Ascending aorta (tissue), 2 donors: ENCODE data around the gene IL17A. TPM values are rescaled to one million over a fixed set of nuclear protein-coding genes. Genes with fewer than 3 reads are reported as not detected.

Experiments
- DNase-seq, 2 donors: peaks; one replicate each; pipeline ENCODE4 v3.0.0-alpha.2; 2019; ENCODE audit warnings: low spot score in 2 of 2
- H3K27ac ChIP-seq, 2 donors: fragments of 200-600 bp; sonication (generic); one replicate each; pipeline ENCODE4 v1.5.1; 2016 to 2017; ENCODE audit warnings: mild to moderate bottlenecking in 1 of 2
- H3K27me3 ChIP-seq: fragments of 200-600 bp; sonication (generic); one replicate; pipeline ENCODE4 v1.5.1; 2017
- H3K36me3 ChIP-seq, 2 donors: fragments of 200-600 bp; sonication (generic); one replicate each; pipeline ENCODE4 v1.5.1; 2016
- H3K4me1 ChIP-seq, 2 donors: fragments of 200-600 bp; sonication (generic); one replicate each; pipeline ENCODE4 v1.5.1; 2016 to 2017; ENCODE audit warnings: mild to moderate bottlenecking in 1 of 2
- H3K4me3 ChIP-seq, 2 donors: fragments of 200-600 bp; sonication (generic); one replicate each; pipeline ENCODE4 v1.5.1; 2016 to 2017; ENCODE audit warnings: mild to moderate bottlenecking in 1 of 2
- H3K9me3 ChIP-seq, 2 donors: fragments of 200-600 bp; sonication (generic); one replicate each; pipeline ENCODE4 v1.5.1; 2016
- CTCF ChIP-seq, 3 experiments: fragments of 200-600 bp in 2 of 3; fragments of 450-650 bp in 1 of 3; sonication (generic) in 2 of 3; IDR thresholded peaks; one replicate each; pipeline ENCODE4 v1.5.1; 2016 to 2019; ENCODE audit warnings: antibody characterized with exemption in 3 of 3, mild to moderate bottlenecking in 1 of 3, moderate library complexity in 1 of 3
- intact Hi-C: fragments of 100-400 bp; cut with DNase I; formaldehyde crosslinking; loops from one replicate; pipeline ENCODE4 v1.15.1; 2023
- total RNA-seq: library from RNA; depleted of rRNA; stranded (reverse); fragments of >200 nt; gene quantifications from one replicate; pipeline ENCODE4 v1.1.0, GENCODE V29; 2016

Gene IL17A
- total RNA-seq, 1 donor from 2014 or later: not detected

DNA sequence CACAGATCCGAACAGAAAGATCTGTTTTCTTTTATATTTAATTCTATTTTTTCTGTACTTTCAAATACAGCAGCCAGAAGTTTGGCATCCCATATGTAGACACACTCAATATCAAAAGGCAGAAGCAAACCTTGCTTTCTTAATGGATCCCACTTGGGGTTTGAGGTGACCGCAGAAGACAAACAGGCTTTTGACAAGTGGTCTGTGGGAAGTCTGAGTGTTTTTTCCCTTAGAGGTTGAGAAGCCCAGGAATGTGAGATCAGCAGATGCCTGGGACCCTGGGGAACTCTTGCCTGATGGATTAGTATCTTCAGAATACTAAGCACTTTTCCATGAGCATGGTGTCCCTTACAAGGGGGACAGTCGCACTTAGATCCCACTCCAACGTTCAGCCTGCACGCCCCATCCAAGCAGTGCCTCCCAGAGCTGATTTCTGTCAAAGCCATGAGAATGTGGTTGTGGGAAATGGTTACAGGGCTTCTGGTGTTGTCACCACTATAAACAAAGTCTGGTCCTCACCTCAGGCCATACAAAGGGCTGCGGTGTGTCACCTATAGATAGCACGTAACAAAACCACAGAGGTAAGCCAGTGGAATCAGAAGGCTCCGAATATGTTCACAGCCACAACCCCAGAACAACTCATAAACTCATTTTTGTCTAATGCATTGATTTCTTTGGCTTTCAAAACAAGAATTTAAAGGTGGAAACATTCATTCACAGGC is 45.4 kb downstream of the IL17A start:
- no peaks in the 10 kb centered on the region for H3K36me3 ChIP-seq
- no peak overlapping the region for H3K4me3 ChIP-seq
- DNase-seq: no peak
- no peaks in the 10 kb centered on the region for H3K9me3 ChIP-seq
- intact Hi-C loops: no loop called here
- no peak overlapping the region for H3K27ac ChIP-seq
- H3K27me3 ChIP-seq: no peaks in the 10 kb centered on the region
- TF ChIP-seq CTCF (IDR thresholded peaks at IDR 0.05): no peak
- no peaks in the 10 kb centered on the region for H3K4me1 ChIP-seq

DNA sequence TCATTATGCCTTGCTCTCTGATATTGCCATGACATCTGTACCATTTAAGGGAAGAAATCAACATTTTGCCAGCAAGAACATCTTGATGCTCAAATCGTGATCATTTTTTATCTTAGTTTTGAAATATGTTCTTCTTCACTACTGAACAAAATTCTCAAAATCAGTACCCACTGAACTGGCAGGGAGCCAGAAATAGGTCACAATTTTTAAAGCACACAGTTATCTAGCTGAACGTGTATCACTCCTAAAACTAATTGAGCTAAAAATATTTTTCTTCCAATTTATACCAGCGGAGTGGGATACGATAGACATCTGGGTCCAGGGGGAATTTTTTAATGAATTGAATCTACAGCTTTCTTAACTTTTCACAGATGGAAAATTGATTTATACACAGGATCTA is 46.8 kb downstream of the IL17A start:
- Histone ChIP-seq H3K4me1 (no peaks in the 10 kb centered on the region), H3K27me3 (no peaks in the 10 kb centered on the region), H3K36me3 (no peaks in the 10 kb centered on the region), H3K27ac (no peak overlapping the region), H3K9me3 (no peaks in the 10 kb centered on the region), H3K4me3 (no peak overlapping the region)
- no peak for DNase-seq
- intact Hi-C loops: no loop called here
- no peak for TF ChIP-seq CTCF (IDR thresholded peaks at IDR 0.05)

- no peaks in the 10 kb centered on the region for H3K9me3 ChIP-seq
- H3K27ac ChIP-seq: no peak overlapping the region
- no peak overlapping the region for H3K4me3 ChIP-seq
- no peaks in the 10 kb centered on the region for H3K4me1 ChIP-seq
- DNase-seq: no peak
- H3K27me3 ChIP-seq: no peaks in the 10 kb centered on the region
- H3K36me3 ChIP-seq: no peaks in the 10 kb centered on the region
- peak in 1 of 3 experiments; percentile 31 for TF ChIP-seq CTCF (IDR thresholded peaks at IDR 0.05)
- intact Hi-C loops: no loop called here
These were observed 48.0 kb downstream of the IL17A start for GRCh38 chr6:52233975-52234823.

Other genes starting within 250 kb of the IL17A start
- gene PKHD1, start 98.8 kb upstream of the IL17A start, total RNA-seq: not detected
- not detected for gene IL17F, start 58.1 kb downstream of the IL17A start, total RNA-seq
- 44.6 TPM for gene MCM3, start 98.4 kb downstream of the IL17A start, total RNA-seq
- 6.1 TPM for gene PAQR8, start 175.8 kb downstream of the IL17A start, total RNA-seq
- gene EFHC1, start 234.0 kb downstream of the IL17A start, total RNA-seq: 7.3 TPM